GOT3 (cell line): Measurements from ENCODE around the gene LRRC1.
"Not testable (repeated sequence)": the region's sequence is repeated elsewhere in the genome, so short reads cannot be mapped to it uniquely, and the experiment has no call there.

Experiments
- DNase-seq: peaks from one replicate; lab custom pipeline; 2025; ENCODE audit warnings: mixed read lengths; lab: John Stamatoyannopoulos, UW

The LRRC1 gene

DNA sequence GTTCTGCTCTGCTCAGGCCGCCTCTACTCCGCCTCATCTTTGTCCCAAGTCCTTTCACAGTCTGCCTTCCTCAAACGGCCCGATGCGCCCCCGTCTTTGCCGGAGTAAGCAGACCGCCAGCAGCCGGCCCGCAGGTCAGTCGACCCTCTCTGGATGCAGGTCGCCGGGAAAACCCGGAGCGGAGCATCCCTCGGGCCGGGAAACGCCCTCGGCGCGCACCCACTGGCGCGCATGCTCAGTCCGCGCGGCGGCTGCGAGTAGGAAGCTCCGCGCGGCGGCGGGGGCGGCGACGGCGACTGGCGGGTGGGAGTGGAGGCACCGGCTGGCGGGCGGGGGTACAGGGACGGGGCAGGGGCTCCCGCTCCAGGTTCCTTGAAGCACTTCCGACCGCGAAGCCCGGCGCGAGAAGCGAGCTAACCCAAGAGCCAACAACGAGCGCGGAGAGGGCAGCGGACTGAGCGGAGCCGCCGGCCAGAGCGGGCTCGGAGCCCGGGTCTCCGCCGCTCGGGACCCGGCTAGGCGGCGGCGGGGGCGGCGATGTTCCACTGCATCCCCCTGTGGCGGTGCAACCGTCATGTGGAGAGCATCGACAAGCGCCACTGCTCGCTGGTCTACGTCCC, at the start of gene LRRC1:
TSS of gene LRRC1 (plus strand) at position 286 of the 620 bp plus-strand sequence. CDS start at position 538, 252 bp downstream.
- peak; percentile 75 for DNase-seq

DNA sequence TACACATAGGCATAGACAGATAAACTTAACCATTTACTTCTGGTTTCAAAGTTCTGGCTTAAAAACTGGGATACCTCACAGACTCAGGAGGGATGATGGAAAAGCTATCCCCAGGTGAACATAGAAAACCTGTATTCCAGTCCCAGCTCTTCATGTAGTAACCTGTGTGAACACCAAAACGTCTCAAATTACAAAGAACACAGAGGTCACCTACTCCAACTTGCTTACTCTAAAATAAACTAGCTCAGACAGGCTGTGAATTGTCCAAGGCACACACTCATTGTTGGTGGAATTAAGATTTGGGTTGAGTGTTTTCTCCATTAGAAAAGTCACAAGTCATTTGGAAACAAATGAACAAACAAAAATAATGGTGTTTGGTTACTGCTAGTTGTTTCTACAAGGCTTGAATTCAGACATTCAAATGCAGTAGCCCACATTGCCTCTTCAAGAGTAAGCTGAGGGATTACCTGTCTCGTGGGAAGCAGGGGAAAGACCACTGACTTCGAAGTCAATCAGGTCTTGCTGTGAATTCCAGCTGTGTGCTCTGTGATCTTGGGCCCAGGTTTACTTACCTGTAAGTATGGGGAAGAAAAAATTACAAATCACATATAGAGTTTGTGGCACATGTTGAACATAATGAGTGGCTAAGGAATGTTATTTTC, 48.2 kb upstream of the LRRC1 start:
- DNase-seq: no peak

DNA sequence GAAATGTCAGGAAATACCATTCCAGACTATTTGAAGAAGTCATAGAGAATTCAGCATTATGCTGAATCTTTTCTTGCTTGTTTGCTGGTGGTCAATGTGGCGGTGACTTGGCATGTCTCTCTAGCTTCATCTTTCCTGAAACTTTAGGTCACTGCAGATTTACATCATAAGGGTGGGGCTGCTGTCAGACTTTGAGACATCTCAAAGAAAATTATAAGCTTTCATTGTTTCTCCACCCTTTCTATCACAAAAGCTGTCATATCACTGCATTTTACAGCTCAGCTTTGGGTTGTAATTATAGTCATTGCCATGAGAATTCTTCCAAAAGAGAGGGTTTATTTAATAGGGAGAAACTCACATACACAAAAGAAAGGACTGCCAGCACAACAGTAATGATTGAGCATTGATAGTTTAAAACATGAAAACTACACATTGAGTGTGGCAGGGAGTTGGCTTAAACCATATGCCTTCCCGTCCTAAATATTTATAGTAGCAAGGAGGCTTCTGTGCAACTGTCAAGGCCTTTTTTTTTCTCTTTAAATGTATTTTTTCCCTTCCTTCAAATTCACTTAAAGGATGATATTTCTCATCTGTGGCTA, 44.7 kb upstream of the LRRC1 start:
- no peak for DNase-seq

DNA sequence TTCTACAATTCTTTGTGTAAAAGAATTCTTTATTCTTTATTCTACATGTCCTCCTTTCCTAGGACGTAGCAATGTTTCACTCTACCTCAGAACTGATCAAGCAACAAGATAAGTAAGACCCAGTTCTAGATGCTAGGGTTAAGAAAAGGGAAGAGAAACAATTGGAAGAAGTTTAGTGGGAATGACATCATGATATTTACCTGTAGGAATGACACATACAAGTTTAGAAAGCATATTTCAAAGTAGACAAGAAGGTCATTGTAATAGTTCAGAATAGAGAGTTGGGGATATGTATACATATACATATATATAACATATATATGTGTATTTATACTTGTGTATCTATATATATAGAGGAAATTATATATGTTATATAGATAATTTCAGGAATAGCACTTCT, 43.4 kb upstream of the LRRC1 start:
- DNase-seq: no peak

DNA sequence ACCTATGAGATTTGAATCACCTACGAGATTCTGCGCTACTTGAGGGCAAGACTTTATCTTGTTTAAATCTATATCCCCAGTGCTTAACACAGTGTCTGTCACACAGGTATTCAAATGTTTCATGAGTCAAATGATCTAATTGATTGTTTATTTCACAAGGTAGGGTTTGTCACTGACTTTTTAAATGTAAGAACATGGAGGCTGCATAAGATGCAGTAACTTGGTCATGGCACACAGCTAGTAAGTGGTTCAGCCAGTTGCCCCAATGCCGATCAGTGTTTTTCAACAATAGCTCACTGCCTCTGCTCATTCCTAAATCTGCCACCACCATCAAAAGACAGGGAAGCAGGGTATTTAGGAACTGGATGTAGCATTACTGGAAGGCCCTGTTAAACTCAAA, 42.4 kb upstream of the LRRC1 start:
- DNase-seq: no peak

DNA sequence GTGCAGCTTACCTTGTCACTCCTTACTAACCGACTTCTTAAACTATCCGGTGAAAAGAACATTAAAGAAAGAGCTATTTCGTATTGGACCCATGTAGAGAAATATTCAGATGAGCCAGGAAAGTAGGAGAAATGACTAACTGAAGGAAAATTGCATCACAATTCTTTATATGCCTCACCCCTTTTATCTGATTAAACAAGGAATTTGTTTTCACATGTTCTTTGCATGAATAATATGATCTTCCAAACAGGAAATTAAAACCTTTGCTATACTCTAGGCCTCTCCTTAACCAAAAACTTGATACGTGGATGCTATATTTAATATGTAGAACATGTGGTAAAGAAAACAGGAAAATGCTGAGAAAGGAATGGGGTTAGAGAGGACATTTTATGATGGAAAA, 41.9 kb upstream of the LRRC1 start:
- DNase-seq: no peak

DNA sequence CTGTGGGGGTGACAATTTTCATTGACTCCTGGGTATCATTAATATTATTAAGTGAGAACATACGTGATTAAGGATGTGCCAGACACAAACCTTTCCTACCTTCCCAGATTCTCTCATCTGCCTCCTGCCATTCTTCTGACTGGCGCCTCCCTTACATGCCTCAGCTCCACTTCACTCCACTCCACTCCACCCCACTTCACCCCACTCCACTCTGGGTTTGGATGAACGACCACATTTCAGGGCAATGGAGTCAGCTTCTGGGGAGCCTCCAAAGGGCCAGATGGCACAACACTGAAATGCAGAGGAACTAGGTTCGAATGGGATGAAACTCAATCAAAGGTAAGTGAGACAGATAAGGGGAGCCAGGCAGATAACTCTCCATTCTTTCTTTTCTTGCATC, 40.5 kb upstream of the LRRC1 start:
- DNase-seq: no peak

DNA sequence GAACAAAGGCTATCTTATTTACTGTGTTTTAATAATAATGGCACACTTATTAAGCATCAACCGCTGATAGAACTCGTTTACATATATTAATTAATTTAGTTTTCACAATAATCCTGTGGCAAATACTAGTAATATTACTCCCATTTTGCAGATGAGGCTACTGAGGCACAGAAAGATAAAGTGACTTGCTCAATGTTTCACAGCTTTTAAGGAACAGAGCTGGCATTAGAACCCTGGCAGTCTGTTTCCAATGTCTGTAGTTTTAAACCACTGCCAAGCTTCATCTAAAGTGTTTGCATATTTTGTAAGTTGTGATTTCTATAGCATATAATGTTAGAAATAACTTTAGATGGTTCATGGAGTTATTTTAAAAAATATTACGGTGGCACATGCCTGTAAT, 38.4 kb upstream of the LRRC1 start:
- no peak for DNase-seq

DNA sequence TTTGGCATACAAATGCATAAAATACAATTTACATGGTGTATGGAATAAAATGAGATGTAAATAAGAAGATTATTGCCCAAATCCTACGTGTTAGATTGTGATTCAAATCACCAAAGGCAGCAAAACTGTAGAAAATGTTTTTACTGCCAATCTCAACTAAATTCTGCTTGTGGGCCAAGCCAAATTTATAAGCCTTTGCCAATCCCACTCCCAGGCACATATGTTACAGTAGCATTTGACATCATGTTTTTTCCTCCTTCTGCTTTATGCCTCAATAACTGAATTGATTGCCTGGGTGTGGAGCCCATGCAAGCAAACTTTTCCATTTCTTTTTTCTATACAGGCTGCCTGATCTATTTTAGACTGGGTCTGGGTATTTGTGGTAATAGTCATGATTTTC, 36.3 kb upstream of the LRRC1 start:
- DNase-seq: no peak

DNA sequence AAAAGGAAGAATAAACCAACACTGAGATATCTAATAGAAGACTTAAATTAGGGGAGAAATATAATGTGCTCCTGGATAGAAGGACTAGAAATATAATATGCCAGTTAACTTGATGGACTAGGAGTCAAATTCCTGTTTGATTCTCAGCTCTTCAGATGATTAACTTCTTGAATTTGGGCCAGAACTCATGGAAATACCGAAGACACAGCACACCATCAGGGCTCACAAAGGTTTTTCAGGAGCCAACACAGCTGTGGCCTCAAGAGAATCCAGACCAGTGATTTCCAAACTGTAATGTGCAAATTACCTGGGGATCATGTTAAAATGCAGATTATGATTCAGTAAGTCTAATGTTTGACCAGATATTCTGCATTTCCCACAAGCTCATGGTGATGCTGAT, 33.8 kb upstream of the LRRC1 start:
- no peak for DNase-seq

DNA sequence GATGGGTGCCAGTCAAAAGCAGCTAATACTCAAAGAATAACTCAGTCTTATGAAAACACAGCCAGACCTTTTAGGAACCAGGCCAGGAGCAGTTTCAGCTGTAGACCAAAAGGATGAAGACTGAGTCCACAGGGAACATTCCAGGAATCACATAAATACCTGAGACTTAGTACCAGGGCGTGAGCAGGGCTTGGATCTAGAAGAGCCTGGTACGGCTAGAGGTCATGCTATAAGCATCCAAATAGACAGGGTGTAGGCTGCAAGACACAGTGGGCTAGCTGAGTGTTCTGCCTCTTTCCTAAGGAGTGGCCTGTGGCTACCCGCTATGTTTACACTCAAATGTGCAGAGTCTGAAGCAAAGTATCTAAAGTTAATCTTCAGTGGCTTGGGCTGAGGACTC, 29.5 kb upstream of the LRRC1 start:
- DNase-seq: no peak

DNA sequence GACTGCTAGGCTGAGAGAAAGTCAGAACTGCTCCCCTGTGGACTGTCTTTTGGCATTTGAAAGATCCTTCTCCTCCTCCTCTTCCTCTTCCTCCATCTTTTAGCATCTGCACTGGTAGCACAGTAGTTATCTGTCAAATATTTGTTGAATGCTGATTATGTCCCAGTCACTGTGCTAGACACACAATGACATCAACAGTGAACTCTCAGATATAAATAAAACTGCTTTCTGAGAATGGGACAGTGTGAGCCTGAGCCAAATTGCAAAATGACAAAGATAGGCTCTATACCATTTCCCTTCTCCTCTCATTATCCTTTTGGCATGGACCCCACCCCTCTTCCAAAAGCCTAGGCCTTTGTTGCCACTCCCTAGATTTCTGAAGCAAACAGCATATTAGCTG, 27.9 kb upstream of the LRRC1 start:
- DNase-seq: no peak

DNA sequence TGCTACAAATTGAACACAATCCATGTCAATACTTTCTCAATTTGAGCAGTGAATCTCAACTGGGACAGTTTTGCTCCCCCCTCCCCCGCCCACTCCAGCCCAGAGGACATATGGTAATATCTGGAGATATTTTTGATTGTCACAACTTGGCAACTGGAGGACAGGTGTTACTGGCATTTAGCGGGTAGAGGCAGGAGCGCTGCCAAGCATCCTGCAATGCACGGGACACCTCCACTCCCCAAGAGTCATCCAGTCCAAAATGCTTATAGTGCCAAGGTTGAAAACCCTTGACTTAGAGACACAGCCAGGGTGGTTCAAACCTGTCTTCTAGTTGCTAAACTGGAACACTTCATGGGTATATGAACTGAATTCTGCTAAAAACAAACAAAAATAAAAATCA, 26.9 kb upstream of the LRRC1 start:
- no peak for DNase-seq

DNA sequence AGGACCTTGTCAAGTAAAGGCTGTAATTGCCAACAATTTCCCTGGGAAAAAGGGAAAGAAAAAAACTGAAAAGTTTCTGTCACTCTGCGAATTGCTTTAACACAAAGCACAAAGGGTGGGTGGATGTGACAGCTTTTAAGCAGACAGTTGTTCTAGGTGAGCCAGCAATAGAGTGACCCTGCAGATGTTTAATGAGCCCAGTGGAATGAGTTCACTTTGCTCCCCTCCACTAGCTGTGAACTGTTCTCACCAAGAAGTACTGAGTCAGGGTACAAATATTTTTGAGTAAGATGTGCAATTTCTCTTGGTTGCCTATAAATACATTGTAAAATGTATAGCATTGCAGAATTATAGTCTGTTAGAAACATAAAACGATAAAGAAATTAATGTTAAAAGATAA, 26.2 kb upstream of the LRRC1 start:
- no peak for DNase-seq

DNA sequence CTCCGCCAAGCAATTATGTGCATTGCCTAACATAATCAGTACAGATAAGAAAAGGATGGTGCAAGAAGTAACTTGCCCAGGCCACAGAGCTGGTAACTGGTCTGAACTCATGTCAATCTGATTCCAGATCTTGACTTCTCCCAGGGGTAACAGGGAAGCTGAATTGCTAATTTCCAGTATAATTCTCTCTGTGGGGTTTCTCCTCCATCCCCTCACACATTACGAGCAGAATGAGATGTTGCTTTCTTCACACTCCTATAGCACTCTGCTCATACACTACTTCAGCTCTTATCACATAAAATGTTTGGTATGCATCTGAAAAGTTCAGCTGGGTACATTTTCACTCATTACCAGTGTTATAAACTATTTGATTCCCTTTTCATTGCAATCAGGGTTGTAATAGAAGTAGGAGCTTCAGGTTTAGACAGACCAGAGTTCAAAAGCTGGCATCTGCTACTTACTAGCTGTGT, 24.0 kb upstream of the LRRC1 start:
- no peak for DNase-seq

DNA sequence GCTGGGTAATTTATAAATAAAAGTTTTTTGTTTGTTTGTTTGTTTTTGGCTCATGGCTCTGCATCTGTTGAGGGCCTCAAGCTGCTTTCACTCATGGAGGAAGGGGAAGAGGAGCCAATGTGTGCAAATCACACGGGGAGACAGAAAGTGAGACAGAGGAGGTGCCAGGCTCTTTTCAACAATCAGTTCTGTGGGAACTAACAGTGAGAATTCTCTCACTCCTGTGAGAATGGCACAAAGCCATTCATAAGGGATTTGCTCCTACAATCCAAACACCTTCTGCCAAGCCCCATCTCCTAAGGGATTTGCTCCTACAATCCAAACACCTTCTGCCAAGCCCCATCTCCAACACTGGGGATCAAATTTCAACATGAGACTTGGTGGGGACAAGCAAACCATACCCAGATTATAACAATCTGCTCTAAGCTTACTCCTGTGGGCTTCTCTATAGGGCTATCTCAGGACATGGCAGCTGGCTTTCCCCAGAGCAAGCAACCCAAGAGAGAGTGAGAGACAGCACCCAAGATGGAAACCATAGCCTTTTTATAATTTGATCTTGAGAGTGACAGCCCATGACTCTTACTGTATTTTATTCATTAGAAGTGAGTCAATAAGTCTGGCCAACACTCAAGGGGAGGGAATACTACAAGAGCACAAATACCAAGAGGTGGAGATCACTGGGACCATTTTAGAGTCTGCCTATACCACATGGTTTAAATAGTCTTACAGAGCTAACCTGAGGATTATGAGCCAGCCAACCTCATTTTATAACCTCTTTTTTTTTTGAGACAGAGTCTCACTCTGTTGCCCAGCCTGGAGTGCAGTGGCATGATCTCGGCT, 22.8 kb upstream of the LRRC1 start:
- no peak for DNase-seq

DNA sequence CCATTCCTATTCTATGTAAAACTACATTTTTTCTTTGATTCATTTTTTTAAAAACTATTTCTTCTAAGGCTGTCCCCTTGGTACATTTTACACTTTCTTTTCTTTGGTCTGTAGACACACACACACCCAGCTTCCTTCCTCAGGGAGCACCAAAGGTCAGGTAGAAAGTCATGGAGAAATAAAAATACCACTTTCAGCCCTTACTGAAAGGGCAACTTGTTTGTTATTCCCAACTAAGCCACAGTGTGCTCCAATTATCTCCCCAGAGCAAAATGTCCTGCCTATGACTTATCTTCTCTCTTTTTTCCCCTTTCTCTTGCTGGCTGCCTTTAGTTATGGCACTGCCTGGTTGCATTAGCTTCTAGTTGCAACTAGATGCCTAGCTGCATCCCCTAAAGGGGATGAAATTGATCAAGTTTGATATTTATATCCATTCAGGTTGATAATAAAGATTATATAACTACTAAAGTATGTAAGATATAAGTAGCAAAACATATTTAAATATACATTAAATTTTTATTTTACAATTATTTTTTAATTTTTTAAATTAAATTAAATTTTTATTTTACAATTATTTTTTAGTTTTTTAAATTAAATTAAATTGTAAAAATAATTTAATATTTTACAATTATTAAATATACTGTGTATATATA, 21.6 kb upstream of the LRRC1 start:
- no peak for DNase-seq

DNA sequence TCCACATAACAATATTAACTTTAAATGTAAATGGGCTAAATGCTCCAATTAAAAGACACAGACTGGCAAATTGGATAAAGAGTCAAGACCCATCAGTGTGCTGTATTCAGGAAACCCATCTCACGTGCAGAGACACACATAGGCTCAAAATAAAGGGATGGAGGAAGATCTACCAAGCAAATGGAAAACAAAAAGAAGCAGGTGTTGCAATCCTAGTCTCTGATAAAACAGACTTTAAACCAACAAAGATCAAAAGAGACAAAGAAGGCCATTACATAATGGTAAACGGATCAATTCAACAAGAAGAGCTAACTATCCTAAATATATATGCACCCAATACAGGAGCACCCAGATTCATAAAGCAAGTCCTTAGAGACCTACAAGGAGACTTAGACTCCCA, 18.7 kb upstream of the LRRC1 start:
- not testable (repeated sequence) for DNase-seq

DNA sequence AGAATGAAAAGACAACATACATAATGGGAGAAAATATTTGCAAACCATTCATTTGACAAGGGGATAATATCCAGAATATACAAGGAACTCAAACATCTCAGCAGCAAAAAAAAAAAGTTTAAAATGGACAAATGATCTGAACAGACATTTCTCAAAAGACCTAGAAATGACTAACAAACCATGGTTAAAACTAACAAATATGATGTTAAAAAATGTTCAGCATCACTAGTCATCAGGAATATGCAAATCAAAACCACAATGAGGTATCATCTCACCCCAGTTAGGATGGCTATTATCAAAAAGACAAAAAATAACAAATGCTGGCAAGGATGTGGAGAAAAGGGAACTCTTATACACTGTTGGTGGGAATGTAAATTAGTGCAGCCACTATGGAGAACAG, 9.8 kb upstream of the LRRC1 start:
- DNase-seq: not testable (repeated sequence)

DNA sequence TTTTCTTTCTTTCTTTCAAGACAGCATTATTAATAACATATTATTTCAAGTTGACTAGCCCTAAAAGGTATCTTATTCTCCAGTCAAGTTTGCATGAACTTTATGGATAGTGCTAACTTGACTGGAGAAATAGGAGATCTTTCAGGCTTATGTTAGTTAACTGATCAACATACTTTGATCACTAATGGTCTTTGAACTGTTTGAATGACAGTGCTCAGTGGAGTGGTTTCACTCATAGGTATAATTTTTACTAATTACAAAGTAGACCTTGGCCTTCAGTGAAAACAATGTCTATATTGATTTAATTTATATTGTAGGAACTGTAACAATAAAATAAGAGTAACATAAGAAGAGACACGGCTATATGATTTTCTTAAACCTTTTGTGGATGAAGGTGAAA, 8.0 kb upstream of the LRRC1 start:
- no peak for DNase-seq

DNA sequence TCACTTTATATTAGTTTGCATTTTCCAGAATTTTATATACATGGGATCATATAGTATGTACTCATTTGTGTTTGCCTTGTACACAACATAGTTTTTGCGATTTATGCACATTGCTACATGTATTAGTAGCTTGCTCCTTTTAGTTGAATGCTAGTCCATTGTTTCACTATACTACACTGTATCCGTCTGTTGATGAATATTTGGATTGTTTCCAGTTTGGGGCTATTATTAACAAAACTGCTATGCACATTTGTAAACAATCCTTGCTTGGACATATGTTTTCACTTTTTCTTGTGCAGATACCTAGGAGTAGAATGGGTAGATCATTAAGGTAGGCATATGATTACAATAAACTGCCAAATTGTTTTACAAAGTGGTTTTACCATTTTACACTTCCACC, 3.9 kb upstream of the LRRC1 start:
- no peak for DNase-seq

DNA sequence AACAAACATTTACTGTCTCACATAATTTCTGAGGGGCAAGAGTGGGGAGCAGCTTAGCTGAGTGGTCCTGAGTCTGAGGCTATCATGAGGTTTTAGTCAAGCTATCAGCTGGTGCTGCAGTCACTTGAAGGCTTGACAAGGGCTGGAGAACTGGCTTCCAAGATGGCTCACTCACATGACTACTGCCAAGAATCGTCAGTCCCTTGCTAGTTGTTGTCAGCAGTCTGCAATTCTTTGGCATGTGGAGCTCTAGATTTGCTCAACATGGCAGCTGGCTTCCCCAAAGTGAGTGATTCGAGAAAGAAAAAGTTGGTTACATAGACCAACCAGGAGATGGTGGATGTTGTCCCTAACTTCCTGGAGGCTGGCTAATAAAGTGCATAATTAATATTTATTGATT, 2.8 kb upstream of the LRRC1 start:
- DNase-seq: no peak
